ENCODE results near the gene HERPUD1.

The HERPUD1 gene

DNA sequence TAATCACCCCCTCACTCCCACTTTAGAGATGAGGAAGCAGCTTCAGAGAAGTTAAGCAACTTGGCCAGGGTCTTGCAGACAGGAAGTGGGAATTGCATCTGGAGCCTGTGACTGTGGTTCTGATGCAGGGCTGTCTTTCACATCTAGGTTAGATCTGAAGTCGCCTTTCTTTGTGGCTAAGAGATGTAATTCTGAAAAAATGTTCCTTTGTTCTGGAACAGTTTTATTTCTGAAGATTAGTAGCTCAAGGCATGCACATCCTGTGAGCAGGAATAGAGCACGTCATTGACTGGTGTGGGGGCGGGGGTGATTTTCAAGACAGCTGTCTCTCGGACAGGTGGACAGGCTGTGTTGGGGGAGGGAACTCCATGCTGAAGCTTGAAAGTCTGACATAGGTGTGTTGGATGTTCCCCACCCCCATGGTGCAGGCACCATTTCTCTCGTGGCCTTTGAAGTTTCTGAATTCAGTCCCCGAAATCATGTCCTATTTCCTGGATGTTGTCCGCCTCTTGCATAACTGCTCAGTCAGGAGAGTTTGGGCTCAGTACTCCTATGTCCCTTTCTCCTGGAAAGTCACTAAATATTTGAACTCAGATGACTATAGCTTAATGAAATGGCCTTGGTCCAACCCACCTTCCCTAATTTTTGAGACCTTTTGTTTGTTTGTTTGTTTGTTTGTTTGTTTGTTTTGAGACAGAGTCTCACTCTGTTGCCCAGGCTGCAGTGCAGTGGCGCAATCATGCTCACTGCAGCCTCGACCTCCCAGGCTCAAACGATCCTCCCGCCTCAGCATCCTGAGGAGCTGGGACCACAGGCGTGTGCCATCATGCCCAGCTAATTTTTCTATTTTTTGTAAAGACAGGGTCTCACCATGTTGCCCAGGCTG is 21.0 kb upstream of the HERPUD1 start:
- no peak for DNase-seq (ENCODE audit: low read depth in 2 of 2)

DNA sequence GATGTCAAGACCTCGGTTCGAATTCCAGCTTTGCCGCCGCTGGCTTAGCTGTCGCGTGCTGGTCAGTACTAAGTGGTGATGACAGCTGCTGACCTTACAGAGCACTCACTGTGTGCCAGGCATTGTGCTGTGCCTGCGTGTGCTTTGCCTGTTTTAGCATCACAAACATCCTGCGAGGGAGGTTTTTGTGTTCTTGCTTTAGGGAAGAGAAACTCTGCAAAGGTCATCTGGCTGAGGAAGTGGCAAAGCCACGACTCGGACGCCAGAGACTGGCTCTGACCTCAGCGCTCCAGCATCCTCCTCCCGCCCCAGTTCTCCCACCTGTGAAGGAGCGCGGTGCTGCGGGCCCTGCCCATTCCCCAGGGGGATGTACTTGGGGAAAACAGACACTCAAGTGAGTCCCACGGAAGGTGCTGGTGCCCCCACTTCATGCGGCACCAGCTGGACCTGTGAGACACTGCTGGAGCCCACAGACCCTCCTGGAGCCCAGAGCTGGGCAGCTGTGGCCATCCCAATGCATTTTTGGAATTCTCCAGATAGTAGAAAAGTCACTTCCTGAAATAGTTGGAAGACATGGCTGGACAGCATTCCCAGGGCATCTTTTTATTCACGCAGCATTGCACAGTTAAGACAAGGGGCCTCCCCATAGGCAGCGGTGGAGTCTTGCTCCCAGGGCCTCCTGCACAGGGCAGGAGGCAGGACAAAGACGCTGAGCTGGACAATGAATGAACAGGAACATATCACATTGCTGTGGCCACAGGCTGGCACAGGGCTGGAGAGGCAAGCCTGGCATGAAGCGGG is 20.0 kb upstream of the HERPUD1 start:
- DNase-seq (ENCODE audit: low read depth in 2 of 2) = no peak

DNA sequence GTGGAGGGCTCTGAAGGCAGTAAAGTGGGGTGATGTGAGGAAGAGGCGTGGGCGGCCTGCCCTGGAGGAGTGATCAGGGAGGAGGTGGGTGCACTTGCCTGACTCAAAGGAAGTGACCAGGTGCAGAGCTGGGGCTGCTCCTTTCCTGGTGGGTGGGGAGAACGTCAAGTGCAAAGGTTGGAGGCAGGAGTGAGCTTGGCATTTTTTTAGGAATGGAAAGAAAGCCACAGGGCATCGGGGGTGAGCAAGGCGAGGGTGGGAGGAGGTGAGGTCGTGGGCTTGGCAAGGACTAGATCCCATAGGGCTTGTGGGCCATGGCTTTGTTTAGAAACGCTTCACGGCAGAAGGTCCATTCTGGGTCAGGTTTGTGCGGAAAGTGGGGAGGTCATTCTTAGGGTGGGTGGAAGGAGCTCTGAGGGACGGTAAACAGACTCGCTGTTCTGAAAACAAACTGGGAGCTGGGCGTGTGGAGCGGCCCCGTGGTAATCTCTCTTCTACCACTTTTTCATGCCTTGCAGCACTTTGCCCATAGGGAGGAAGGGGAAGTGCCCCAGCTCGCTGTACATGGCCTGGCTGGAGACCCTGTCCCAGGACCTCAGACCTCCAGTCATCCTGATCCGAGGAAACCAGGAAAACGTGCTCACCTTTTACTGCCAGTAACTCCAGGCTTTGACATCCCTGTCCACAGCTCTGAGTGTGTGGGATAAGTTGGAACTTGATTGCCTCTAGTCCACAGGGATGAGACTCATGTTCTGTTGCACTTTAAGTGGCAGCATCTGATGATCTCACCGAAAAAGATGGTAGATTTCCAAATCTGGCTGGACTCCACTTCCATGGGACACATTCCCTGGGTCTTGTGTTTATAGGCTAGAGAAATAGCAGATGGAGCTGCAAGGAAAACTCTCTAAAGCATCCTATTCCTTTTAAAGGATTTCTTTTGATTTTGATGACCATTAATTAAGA is 18.9 kb upstream of the HERPUD1 start:
- DNase-seq (ENCODE audit: low read depth in 2 of 2) = no peak

DNA sequence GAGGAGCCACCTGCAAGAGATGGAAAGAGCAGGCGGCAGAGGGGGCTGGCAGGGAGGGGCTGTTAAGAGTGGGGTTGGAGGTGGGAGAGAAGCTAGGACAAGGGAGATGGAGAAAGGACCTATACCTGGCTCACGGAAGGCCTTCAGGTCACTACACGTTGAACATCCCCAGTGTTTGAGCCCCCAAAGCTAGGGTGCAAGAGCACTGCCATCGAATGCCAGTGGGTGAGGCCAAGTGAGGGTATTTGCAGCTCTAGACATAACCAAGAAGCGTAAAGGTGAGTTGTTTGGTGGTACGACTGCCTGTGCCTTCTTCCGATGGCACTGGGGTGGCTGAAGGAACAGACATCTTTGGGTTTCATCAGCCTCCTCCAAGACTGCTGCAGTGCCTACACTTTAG is 17.0 kb upstream of the HERPUD1 start:
- DNase-seq (ENCODE audit: low read depth in 2 of 2) = no peak

DNA sequence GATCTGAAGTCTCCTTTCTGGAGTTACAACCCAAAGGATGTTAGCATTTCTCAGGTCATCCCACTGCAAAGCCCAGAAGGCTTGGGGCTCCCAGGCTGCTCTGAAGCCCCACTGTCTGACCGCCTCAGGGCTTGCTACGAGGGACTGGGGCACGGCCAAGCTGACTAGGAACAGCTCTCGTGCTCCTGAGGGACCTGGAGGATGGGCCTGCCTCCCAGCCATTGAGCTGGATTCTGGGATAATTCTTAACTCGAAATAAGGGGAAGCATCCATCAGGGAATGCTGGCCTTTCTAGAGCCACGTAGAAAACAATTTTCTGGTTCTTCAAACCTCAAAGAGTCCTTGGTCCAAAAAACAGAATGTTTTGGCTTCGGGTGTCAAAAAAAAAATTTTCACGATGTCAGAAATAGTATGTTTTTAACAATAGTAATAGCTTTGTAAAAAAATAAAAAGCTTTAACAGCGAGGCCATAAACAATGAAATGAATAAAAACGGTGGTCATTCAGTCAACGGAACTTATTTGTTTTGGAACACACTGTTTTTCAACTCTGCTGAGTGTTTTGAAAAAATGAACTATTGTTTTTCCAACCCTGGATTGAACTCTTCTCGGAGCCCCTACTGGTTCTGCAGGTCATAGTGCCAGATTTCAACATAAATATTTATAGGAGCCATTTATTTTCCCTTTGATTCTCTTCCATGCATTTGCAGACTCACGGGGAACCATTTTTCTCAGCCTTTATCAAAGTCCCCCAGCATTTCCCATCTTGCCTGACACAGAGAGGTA is 16.4 kb upstream of the HERPUD1 start:
- no peak for DNase-seq (ENCODE audit: low read depth in 2 of 2)

DNA sequence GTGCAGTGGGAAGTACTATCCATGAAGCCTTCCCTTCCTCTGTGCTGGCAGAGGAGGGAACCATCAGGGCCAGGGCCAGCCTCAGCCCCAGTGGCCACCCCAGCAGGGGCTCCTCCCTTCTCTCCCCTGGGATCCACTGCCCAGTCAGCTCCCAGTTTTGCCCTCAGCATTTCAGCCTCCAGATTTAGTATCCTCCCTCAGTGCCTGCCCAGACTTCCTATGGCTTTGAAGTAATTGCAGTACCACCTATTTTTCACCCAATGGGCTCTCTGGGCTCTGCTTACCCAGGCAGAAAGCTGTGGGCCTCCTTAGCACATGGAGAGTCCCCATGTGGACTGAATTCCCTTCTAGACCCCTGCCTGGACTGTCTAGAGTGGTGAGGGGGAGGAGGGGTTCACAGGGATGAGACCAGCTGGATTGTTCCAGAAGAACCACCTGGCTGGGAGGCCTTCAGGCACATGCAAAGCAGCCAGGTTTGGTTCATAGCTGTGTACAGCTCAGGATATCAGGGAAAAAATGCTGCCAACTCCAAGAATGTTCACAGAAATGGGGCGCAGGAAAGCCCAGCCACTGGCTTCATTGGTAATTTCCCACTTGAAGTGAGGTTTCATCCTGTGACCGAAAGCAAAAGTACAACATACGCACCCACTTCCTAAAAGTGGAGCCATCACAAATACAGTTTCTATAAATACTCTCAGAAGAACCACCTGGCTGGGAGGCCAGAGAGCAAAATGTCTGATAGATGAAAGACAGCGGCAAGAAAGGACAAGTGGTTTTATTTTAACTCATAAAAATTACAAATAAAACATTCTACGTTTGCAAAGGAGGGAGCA is 15.2 kb upstream of the HERPUD1 start:
- peak in 1 of 2 donors; percentile 5 for DNase-seq (ENCODE audit: low read depth in 2 of 2)

DNA sequence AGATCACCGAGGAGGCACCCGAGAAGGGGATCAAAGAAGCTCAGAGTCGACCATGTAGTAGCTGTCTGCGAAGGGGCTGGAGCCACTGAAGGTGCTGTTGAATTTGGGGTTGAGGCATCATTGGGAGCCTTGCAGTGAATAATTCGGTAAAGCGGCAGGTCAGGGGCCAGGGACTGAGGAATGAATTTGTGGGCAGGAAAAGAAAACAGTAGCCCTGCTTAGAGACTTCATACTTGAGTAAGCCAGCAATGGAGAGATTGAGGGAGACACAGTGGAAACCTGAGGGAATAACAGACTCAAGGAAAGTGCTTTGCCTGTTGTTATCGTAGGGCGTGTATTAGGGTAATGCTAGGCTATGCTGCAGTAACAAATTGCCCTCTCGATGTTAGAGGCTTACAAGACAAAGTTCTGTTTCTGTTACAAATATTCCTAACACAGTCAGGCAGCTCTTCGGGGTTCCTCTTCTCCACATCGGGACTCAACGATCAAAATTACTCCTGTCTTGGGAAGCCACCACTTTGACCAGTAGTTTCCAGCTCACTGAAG is 13.4 kb upstream of the HERPUD1 start:
- DNase-seq (ENCODE audit: low read depth in 2 of 2) = no peak

DNA sequence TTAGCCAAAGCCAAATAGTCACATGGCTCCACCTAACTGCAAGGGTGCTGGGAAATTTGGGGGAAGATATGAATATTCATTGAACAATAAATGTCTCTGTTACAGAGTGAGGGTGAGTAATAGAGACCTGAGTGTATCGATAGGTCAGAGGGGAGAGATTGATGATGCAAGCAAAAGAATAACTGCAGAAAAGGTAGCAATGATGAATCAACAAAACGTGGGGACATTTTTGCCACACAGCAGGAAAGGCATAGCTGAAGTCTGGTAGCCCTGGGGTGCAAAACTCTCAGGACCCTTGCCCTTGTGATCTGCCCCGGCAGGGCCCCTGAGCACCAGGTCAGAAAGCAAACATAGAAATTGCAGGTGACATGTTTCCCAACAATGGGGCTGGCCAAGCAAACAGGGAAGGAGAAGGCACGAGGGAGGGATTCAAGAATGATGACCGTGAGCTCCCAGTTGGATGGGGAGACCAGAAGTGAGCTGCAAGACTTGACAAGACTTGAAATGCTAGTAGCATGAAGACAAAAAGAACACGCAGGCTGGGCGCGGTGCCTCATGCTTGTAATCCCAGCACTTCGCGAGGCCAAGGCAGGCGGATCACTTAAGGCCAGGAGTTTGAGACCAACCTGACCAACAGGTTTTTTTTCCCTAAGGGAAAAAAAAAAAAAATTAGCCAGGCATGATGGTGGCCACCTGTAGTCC is 12.7 kb upstream of the HERPUD1 start:
- DNase-seq (ENCODE audit: low read depth in 2 of 2) = no peak

DNA sequence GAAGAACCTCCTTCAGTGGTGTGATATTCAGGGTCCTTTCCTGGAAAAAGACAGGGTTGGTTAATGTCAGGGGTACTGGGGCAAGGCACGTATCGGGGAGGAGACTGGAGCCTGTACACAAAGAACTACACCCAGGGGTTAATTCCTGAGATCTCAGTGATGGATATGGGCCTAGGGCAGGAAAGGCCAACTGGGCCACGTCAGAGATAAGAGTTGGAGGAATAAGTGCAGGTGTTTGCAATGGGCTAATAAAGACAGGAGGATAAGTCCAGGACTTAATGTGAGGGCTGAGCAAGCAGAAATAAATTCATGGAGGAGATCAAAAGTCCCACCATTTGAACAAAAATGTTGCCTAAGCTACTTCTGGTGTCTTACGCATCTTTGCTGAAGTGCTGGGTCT is 10.4 kb upstream of the HERPUD1 start:
- DNase-seq (ENCODE audit: low read depth in 2 of 2) = no peak

DNA sequence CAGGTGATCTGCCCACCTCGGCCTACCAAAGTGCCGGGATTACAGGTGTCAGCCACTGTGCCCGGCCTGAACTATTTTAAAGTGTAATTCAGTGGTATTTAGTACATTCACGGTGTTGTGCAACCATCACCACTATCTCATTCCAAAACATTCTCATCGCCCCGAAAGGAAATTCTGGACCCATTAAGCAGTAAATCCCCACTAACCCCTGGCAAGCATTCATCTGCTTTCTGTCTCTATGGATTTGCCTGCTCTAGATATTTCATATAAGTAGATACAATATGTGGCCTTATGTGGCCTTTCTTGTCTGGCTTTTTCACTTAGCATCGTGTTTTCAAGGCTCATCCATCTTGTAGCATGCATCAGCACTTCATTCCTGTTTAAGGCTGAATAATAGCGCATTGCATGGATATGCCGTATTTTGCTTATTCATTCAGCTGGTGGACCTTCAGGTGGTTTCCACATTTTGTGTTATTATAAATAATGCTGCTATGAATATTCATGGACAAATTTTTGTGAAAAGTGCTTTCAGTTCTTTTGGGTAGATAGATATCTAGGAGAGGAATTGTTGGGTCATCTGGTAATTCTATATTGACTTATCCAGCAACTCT is 8.4 kb upstream of the HERPUD1 start:
- no peak for DNase-seq (ENCODE audit: low read depth in 2 of 2)

DNA sequence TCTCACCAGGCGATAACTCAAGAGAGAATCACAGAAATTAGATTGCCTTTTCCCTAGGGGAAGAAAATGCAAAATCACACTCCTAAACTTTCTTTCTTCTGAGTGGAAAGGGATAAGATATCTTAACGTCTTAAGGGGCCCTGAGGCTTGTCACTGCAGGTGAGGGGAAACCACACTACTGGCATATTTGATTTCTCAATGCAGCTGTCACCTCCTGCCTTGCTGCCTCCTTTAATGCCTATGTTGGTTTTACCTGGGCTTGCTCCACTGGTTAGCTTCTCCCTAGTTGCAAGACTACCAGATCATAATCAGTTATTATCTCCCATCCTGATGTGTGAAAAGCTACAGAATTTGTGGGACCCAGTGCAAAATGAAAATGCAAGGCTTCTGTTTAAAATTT is 4.5 kb upstream of the HERPUD1 start:
- no peak for DNase-seq (ENCODE audit: low read depth in 2 of 2)

DNA sequence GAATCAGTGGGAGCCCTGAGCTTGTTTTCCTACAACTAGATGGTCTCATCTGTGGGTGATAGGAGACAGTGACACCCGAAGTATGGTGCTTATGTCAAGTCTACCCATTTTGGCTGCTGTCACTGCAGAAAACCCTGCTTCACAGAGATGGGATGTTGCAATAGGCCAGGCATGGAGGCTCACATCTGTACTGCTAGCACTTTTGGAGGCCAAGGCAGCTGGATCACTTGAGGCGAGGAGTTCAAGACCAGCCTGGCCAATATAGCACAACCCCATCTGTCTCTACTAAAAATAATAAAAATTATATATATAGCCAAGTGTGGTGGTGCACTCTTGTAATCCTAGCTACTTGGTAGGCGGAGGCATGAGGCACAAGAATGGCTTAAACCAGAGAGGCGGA is 2.3 kb upstream of the HERPUD1 start:
- no peak for DNase-seq (ENCODE audit: low read depth in 2 of 2)

DNA sequence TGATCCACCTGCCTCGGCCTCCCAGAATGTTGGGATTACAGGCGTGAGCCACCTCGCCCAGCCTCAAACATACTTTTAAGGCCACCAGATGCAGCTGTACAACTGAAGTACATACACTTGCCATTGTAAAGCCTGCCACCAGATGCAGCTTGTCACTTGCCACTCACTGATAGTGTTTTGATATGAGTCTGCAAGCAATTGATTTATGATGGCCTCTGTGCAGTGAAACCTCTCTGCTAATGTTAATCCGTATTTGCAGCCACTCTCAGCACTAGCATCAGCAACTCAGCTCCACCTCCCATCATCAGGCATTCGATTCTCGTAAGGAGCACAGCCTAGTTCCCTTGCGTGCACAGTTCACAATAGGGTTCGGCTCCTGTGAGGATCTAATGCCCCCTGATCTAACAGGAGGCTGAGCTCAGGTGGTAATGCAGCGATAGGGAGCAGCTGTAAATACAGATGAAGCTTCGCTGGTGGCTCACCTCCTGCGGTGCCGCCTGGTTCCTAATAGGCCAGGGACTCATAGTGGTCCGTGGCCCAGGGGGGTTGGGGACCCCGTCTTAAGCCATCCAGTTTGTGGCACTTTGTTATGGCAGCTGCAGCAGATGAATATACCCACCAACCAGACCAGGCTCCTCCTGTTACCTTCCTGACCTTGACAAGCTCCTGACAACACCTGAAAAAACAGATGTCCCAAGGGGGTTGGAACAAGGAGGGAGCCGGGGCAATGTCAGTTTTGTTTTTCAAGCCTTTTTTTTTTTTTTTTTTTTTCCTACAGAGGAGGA is 1.3 kb upstream of the HERPUD1 start:
- DNase-seq (ENCODE audit: low read depth in 2 of 2) = no peak

DNA sequence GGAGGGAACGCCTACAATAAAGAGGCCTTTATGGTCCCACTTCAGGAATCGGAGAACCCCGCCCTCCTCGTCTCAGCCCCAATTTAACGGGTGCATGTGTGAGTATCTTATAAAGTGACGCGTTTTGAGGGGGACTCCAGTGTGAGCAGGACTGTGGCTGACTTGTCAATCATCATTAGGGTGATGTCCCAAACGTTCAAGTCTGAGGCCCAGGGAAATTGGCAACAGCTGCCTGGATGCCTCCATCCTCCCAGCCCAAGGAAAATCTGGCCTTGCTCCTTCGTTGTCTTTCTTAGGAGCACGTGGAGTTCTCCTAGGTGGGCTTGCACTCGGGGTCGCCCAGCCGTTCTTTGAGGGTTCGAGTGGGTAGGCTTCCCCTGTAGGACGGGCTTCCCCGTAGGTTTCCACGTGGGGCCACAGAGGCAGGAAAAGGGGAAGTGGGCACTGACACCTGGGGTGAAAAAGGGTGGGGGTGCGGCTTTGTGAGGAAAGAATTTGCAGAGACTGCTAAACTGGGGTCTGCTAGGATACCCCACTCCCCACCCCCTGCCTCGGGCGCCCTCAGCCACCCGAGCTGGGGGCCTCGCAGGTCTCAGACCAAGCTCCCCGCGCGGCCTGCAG is 561 bp upstream of the HERPUD1 start:
- peak in 1 of 2 donors; percentile 14 for DNase-seq (ENCODE audit: low read depth in 2 of 2)

DNA sequence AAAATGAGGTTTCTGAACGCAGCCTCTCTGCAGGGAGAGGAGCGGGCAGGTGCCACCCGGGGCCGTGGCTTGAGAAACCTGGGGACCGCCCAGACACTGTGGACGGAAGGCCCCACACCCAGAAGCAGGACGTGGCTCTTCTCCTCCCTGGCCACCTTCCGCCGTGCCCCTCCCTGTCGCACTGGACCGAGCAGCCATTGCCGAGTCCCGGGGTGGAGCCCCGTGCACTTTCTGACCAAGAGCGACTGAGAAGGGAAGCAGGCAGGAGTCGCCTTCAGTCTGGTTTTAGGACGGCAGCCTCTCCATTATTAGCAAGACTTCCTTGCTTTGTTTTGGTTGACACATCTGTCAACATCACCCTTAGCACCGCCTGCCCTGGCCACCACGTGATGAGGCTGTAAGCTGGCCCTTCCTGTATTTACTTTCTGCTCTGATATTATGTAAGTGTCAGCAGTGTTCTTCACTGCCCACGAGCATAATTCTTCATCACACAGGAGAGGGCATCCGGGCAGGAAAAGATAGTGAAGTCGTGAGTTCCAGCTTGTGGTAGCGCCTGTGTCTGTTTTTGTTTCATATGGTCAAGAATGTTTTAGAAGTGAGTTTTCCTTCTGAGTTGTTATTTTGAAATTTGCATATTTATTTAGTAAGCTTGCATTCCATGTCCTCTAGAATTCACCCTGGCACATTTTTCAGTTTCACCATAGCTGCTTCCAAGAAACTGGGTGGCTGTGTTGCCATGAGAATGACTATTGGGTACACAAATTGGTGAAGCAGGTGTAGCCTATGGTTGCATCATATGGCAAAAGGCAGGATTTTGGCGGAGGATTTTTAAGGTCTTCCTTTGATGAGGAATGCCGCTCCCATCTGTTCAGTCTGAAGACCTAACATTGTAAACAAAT is 1.0 kb downstream of the HERPUD1 start:
- DNase-seq (ENCODE audit: low read depth in 2 of 2) = peak; percentile 12 to 23

DNA sequence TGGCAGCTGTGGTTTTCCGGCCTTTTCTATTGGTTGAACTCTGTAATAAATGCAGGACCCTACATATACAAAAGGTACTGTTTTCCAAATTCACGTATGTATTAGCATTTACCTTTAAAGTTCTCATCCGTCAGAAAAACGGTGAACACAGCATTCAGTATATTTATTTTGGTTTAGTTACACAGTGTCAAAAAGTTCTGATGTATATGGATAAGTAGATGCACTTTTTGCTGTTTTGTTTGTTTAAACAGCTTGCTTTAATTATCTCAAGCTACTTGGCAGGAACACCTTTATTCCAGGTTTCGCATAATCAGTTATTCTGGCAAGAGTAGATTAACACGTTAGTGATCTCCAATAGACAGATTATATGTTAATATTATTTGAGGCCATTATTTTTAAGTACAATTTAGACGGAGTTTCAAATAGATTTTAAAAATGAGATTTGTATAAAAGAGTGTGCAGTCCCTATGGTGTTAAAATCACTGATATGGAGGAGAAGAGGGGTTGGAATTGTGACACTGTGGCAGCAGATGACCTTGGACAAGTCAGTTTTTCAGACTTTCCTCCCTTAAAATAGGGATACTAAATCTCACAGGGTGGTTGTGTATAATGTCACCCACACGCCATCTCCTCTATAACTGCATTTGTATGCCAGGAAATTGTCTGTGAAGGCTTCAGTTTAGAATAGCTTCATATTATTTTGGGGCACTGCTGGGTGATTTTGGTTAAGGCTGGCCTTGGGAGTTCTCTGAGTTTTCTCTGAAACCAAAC is 2.1 kb downstream of the HERPUD1 start:
- no peak for DNase-seq (ENCODE audit: low read depth in 2 of 2)

Data from stimulated activated CD4-positive, alpha-beta T cell treated with anti-CD3 and anti-CD28 coated beads, Interleukin-1b, Interleukin-23, amount 100 ng/mL, for 4 hours (primary cell).